HepG2 (cell line): Measurements from ENCODE around the gene MYO16. TPM values are rescaled to one million over a fixed set of nuclear protein-coding genes. Genes with fewer than 3 reads are reported as not detected.

Experiments used
- ATAC-seq: fragments of 200-7000 bp; cut with Tn5 transposase; 3 replicates; pipeline ENCODE4 v1.9.1; 2020; ENCODE audit warnings: mild to moderate bottlenecking, moderate library complexity
- BruUV-seq: library from RNA; stranded (reverse); fragments of 400-500 nt; replicated peaks from 2 replicates; lab custom pipeline; 2021; lab: Mats Ljungman, UMichigan
- CTCF ChIA-PET: fragments of 300-600 bp; formaldehyde crosslinking; extraction: SDS; loops from one replicate; lab custom pipeline; 2021; ENCODE audit warnings: low total read pairs, inconsistent platforms, low intra/inter-chr PET ratio; lab: Yijun Ruan, JAX
- POLR2A ChIA-PET: fragments of 350-600 bp; sonication (Branson Sonifier 250); formaldehyde crosslinking; loops from one replicate; lab custom pipeline; 2020; ENCODE audit warnings: antibody characterized with exemption, inconsistent platforms; lab: Yijun Ruan, JAX
- DNase-seq: peaks from one replicate; pipeline ENCODE4 v3.0.0-alpha.2; 2015; ENCODE audit warnings: low spot score
- FAIRE-seq: peaks from 3 replicates; lab custom pipeline; 2011; peaks lifted over from hg19 to GRCh38; lab: Jason Lieb, UNC
- H2AFZ ChIP-seq: one replicate; pipeline ENCODE4 v1.6.1; 2011; ENCODE audit warnings: low read length, inconsistent platforms
- H3K27ac ChIP-seq: fragments of 300-600 bp; 3 replicates; pipeline ENCODE4 v1.8.0; 2011; ENCODE audit warnings: mixed run types, mild to moderate bottlenecking, mixed read lengths, low read length, inconsistent platforms; ENCODE audit not compliant: insufficient read depth; ENCODE audit errors: extremely low read length
- H3K27me3 ChIP-seq, 2 experiments: fragments of 200-600 bp in 1 of 2; 2 replicates in 1 of 2; 3 replicates in 1 of 2; pipeline versions ENCODE4 v1.6.0 to v1.8.0; 2011; ENCODE audit warnings: low read length in 2 of 2, mild to moderate bottlenecking in 2 of 2, moderate library complexity in 2 of 2, inconsistent platforms in 1 of 2; ENCODE audit not compliant: insufficient read depth in 2 of 2, control insufficient read depth in 1 of 2
- H3K36me3 ChIP-seq, 2 experiments: fragments of 200-600 bp in 1 of 2; replicated peaks in 1 of 2; 2 replicates in 1 of 2; 3 replicates in 1 of 2; pipeline versions ENCODE4 v1.5.1 to v1.8.0; 2011; ENCODE audit warnings: low read length in 2 of 2, inconsistent platforms in 1 of 2; ENCODE audit not compliant: insufficient read depth in 2 of 2, control insufficient read depth in 1 of 2
- H3K4me1 ChIP-seq: 2 replicates; pipeline ENCODE4 v1.5.1; 2012; ENCODE audit warnings: low read length, inconsistent platforms; ENCODE audit not compliant: insufficient read depth
- H3K4me2 ChIP-seq: 2 replicates; pipeline ENCODE4 v1.6.0; 2011; ENCODE audit warnings: low read depth, low read length, inconsistent platforms
- H3K4me3 ChIP-seq, 3 experiments: fragments of 200-600 bp in 1 of 3; sonication (generic), shearing (Covaris generic) in 1 of 3; replicated peaks in 1 of 3; 2 replicates each; pipeline ENCODE4 v1.5.1; 2011 to 2016; ENCODE audit warnings: low read length in 3 of 3, inconsistent platforms in 2 of 3, low read depth in 2 of 3, mild to moderate bottlenecking in 2 of 3, control low read depth in 1 of 3, mixed read lengths in 1 of 3; ENCODE audit not compliant: insufficient read depth in 1 of 3
- H3K79me2 ChIP-seq: one replicate; pipeline ENCODE4 v1.6.1; 2011; ENCODE audit warnings: low read length, inconsistent platforms; ENCODE audit not compliant: insufficient read depth
- H3K9ac ChIP-seq: 2 replicates; pipeline ENCODE4 v1.6.0; 2011; ENCODE audit warnings: mild to moderate bottlenecking, low read depth, low read length, inconsistent platforms; ENCODE audit not compliant: insufficient read depth
- H3K9me3 ChIP-seq: 2 replicates; pipeline ENCODE4 v1.5.1; 2012; ENCODE audit warnings: mild to moderate bottlenecking, low read length
- H4K20me1 ChIP-seq: 2 replicates; pipeline ENCODE4 v1.6.0; 2011; ENCODE audit warnings: inconsistent platforms, mild to moderate bottlenecking, low read length, moderate library complexity; ENCODE audit not compliant: insufficient read depth
- AKNA ChIP-seq: sonication (generic); formaldehyde crosslinking; IDR thresholded peaks from 2 replicates; pipeline ENCODE4 v1.4.0; 2020; ENCODE audit warnings: missing genetic modification reagents, borderline replicate concordance
- BORCS8-MEF2B ChIP-seq: sonication (generic); formaldehyde crosslinking; IDR thresholded peaks from 2 replicates; pipeline ENCODE4 v1.8.0; 2022; ENCODE audit warnings: mild to moderate bottlenecking, missing genetic modification reagents
- HNRNPL ChIP-seq: fragments of 200-400 bp; formaldehyde crosslinking; IDR thresholded peaks from 2 replicates; pipeline ENCODE4 v1.6.1; 2017; ENCODE audit warnings: mild to moderate bottlenecking, low read depth, low read length
- IKZF4 ChIP-seq: sonication (generic); formaldehyde crosslinking; IDR thresholded peaks from 2 replicates; pipeline ENCODE4 v1.5.1; 2020; ENCODE audit warnings: borderline replicate concordance, mild to moderate bottlenecking, low read depth, missing genetic modification reagents; ENCODE audit errors: not compliant biosample characterization
- LCORL ChIP-seq, 2 experiments: fragments of 450-650 bp in 1 of 2; sonication (generic) in 1 of 2; formaldehyde crosslinking in 1 of 2; IDR thresholded peaks; 2 replicates each; pipeline versions ENCODE4 v1.5.0 to v1.6.1; 2017 to 2020; ENCODE audit warnings: antibody characterized with exemption in 1 of 2, missing genetic modification reagents in 1 of 2
- MEIS2 ChIP-seq: sonication (generic); formaldehyde crosslinking; IDR thresholded peaks from 2 replicates; pipeline ENCODE4 v1.9.0; 2021; ENCODE audit warnings: mild to moderate bottlenecking, missing genetic modification reagents
- PBX2 ChIP-seq: IDR thresholded peaks from 2 replicates; pipeline ENCODE4 v1.6.1; 2016; ENCODE audit warnings: control low read depth
- PRMT3 ChIP-seq: sonication (generic); formaldehyde crosslinking; IDR thresholded peaks from 2 replicates; pipeline ENCODE4 v1.8.1; 2022; ENCODE audit warnings: low read depth, mild to moderate bottlenecking, moderate library complexity, missing genetic modification reagents, borderline replicate concordance
- RXRA ChIP-seq: sonication (generic); formaldehyde crosslinking; IDR thresholded peaks from 2 replicates; pipeline ENCODE4 v1.5.1; 2020; ENCODE audit warnings: missing genetic modification reagents
- SKI ChIP-seq: fragments of 450-650 bp; IDR thresholded peaks from one replicate; pipeline ENCODE4 v1.6.1; 2018; ENCODE audit warnings: mild to moderate bottlenecking; ENCODE audit not compliant: partially characterized antibody
- TSC22D2 ChIP-seq: sonication (generic); formaldehyde crosslinking; IDR thresholded peaks from 2 replicates; pipeline ENCODE4 v1.5.1; 2020; ENCODE audit warnings: missing genetic modification reagents, mild to moderate bottlenecking, borderline replicate concordance
- ZNF251 ChIP-seq: sonication (generic); formaldehyde crosslinking; IDR thresholded peaks from 2 replicates; pipeline ENCODE4 v1.9.0; 2021; ENCODE audit warnings: mild to moderate bottlenecking, missing genetic modification reagents
- ZNF430 ChIP-seq: sonication (generic); formaldehyde crosslinking; IDR thresholded peaks from 2 replicates; pipeline ENCODE4 v1.9.0; 2021; ENCODE audit warnings: mild to moderate bottlenecking, missing genetic modification reagents
- WGBS: methylation state at CpG from one replicate; pipeline ENCODE4 v1.1.6; 2017; ENCODE audit warnings: low lambda C conversion rate; 5-methylcytosine and 5-hydroxymethylcytosine counted together
- in situ Hi-C: cut with HindIII; loops from 2 replicates; pipeline ENCODE4 v1.10.0; 2017; ENCODE audit warnings: low pct_unique_long_range_greater_than_20kb; ENCODE audit not compliant: extremely low pct_ligation_motif_present
- intact Hi-C: fragments of 100-400 bp; cut with micrococcal nuclease; formaldehyde crosslinking; loops from one replicate; pipeline ENCODE4 v1.10.0; 2022; ENCODE audit not compliant: unreplicated experiment
- polyA plus RNA-seq, 8 experiments: library from polyadenylated mRNA; depleted of rRNA in 3 of 8; stranded (reverse) in 7 of 8; unstranded in 1 of 8; fragments of >200 nt; fragmentation: Illumina TruSeq in 4 of 8; extraction: Trizol in 4 of 8; gene quantifications; 2 replicates each; pipeline versions ENCODE4 v1.2.1 to v1.2.3, GENCODE V29; 2011 to 2016; ENCODE audit warnings: low read depth in 4 of 8, missing spikeins in 1 of 8, mixed read lengths in 1 of 8; ENCODE audit not compliant: insufficient read depth in 1 of 8
- total RNA-seq, 5 experiments: library from RNA; depleted of rRNA; stranded (reverse); fragments of >200 nt; fragmentation: Illumina TruSeq; extraction: Trizol; gene quantifications; 2 replicates each; pipeline ENCODE4 v1.2.3, GENCODE V29; 2016; ENCODE audit warnings: low read depth in 1 of 5

Gene MYO16
- total and polyA plus RNA-seq, 2 of the 13 experiments (the other 11 are each of a cell fraction or from before 2014, with no cell fraction given) = not detected

GRCh38 chr13:109012115-109012514 is 382.7 kb downstream of the MYO16 start:
- no peak for DNase-seq
- Histone ChIP-seq H3K4me2 (no peak overlapping the region), H3K9me3 (no peaks in the 10 kb centered on the region), H3K79me2 (no peaks in the 10 kb centered on the region), H3K27ac (no peak overlapping the region), H3K27me3 (no peaks in the 10 kb centered on the region), H3K4me1 (no peaks in the 10 kb centered on the region), H3K9ac (no peak overlapping the region), H2AFZ (no peak overlapping the region), H4K20me1 (no peaks in the 10 kb centered on the region), H3K4me3 (no peak overlapping the region), H3K36me3 (no peaks in the 10 kb centered on the region)
- intact Hi-C loops = no loop called here
- POLR2A ChIA-PET = no interaction called here
- CTCF ChIA-PET = no interaction called here
- no peak for FAIRE-seq
- in situ Hi-C loops = no loop called here
- 4% methylated on average over 3 of the region's 5 CpGs for WGBS
- no TSS peak for BruUV-seq
- no peak for ATAC-seq
- TF ChIP-seq HNRNPL = no peak
- no peak for TF ChIP-seq MEIS2 (CRISPR knock-in tag)
- no peak for TF ChIP-seq RXRA (CRISPR knock-in tag)
- TF ChIP-seq ZNF430 = no peak
- no peak for TF ChIP-seq ZNF251 (CRISPR knock-in tag)
- no peak for TF ChIP-seq IKZF4 (CRISPR knock-in tag)
- no peak for TF ChIP-seq TSC22D2 (CRISPR knock-in tag)
- no peak for TF ChIP-seq PRMT3 (CRISPR knock-in tag)
- no peak for TF ChIP-seq AKNA (CRISPR knock-in tag)
- no peak for TF ChIP-seq PBX2 (CRISPR knock-in tag)
- TF ChIP-seq BORCS8-MEF2B (CRISPR knock-in tag) = no peak
- no peak for TF ChIP-seq LCORL (IDR thresholded peaks at IDR 0.05)
- no peak for TF ChIP-seq LCORL (CRISPR knock-in tag; IDR thresholded peaks at IDR 0.05)
- TF ChIP-seq SKI = no peak
